Muscle layer of duodenum (tissue), 2 donors: ENCODE results near the gene OR8S1.
"Not testable (repeated sequence)": the region's sequence is repeated elsewhere in the genome, so short reads cannot be mapped to it uniquely, and the experiment has no call there.

Source experiments
- H3K27ac ChIP-seq: one replicate; pipeline ENCODE4 v1.7.0; 2013; ENCODE audit warnings: mild to moderate bottlenecking, low read length
- H3K27me3 ChIP-seq: one replicate; pipeline ENCODE4 v1.7.0; 2013; ENCODE audit warnings: low read depth, mild to moderate bottlenecking, control low read depth, low read length
- H3K36me3 ChIP-seq, 2 donors: one replicate each; pipeline ENCODE4 v1.7.0; 2013; ENCODE audit warnings: low read length in 2 of 2, control low read depth in 1 of 2, mild to moderate bottlenecking in 1 of 2; ENCODE audit not compliant: insufficient read depth in 2 of 2, control insufficient read depth in 1 of 2
- H3K4me1 ChIP-seq, 2 donors: one replicate each; pipeline ENCODE4 v1.7.0; 2013; ENCODE audit warnings: low read length in 2 of 2, mild to moderate bottlenecking in 2 of 2, control low read depth in 1 of 2, moderate library complexity in 1 of 2; ENCODE audit not compliant: insufficient read depth in 2 of 2, control insufficient read depth in 1 of 2
- H3K4me3 ChIP-seq, 2 donors: one replicate each; pipeline ENCODE4 v1.7.0; 2013; ENCODE audit warnings: low read length in 2 of 2, low read depth in 1 of 2, mild to moderate bottlenecking in 1 of 2
- H3K9me3 ChIP-seq, 2 donors: one replicate each; pipeline ENCODE4 v1.7.0; 2013; ENCODE audit warnings: low read length in 2 of 2, control low read depth in 1 of 2, mild to moderate bottlenecking in 1 of 2; ENCODE audit not compliant: control insufficient read depth in 1 of 2
- donor health status: healthy.

The OR8S1 gene

GRCh38 chr12:48525332-48525731 lies at the start of gene OR8S1:
Gene OR8S1, plus strand, starts transcription at chr12:48525632. Its CDS starts 0 bp downstream, at chr12:48525632.
- Histone ChIP-seq H3K4me1 (no peaks in the 10 kb centered on the region), H3K36me3 (no peaks in the 10 kb centered on the region), H3K4me3 (no peak within 1 kb of the TSS), H3K27ac (no peak within 1 kb of the TSS), H3K27me3 (no peaks in the 10 kb centered on the region), H3K9me3 (no peaks in the 10 kb centered on the region)

GRCh38 chr12:48482198-48482597 lies 43.2 kb upstream of the OR8S1 start, which contains the start of gene C12orf54:
Gene C12orf54, plus strand, starts transcription at chr12:48482498. Its CDS starts 799 bp downstream, at chr12:48483297.
- no peaks in the 10 kb centered on the region for H3K9me3 ChIP-seq
- no peak within 1 kb of the TSS for H3K4me3 ChIP-seq
- no peaks in the 10 kb centered on the region for H3K4me1 ChIP-seq
- H3K27me3 ChIP-seq = no peaks in the 10 kb centered on the region
- no peaks in the 10 kb centered on the region for H3K36me3 ChIP-seq
- H3K27ac ChIP-seq = no peak within 1 kb of the TSS

GRCh38 chr12:48482930-48483329 lies 42.5 kb upstream of the OR8S1 start:
- Histone ChIP-seq H3K27ac (no peak overlapping the region), H3K9me3 (no peaks in the 10 kb centered on the region), H3K36me3 (no peaks in the 10 kb centered on the region)

GRCh38 chr12:48486261-48486660 lies 39.2 kb upstream of the OR8S1 start:
- Histone ChIP-seq H3K27me3 (no peaks in the 10 kb centered on the region), H3K27ac (no peak overlapping the region), H3K4me3 (no peak overlapping the region), H3K4me1 (no peaks in the 10 kb centered on the region), H3K36me3 (no peaks in the 10 kb centered on the region), H3K9me3 (no peaks in the 10 kb centered on the region)

More at GRCh38 chr12:48482930-48483329, 42.5 kb upstream of the OR8S1 start:
- no peaks in the 10 kb centered on the region for H3K27me3 ChIP-seq
- no peak overlapping the region for H3K4me3 ChIP-seq
- H3K4me1 ChIP-seq = no peaks in the 10 kb centered on the region

- Histone ChIP-seq H3K27me3 (no peaks in the 10 kb centered on the region), H3K4me1 (no peaks in the 10 kb centered on the region), H3K27ac (no peak overlapping the region), H3K4me3 (no peak overlapping the region), H3K36me3 (no peaks in the 10 kb centered on the region), H3K9me3 (no peaks in the 10 kb centered on the region)
Measured at GRCh38 chr12:48486679-48487078, 38.8 kb upstream of the OR8S1 start.

GRCh38 chr12:48489012-48489411 lies 36.4 kb upstream of the OR8S1 start:
- Histone ChIP-seq H3K4me1 (no peaks in the 10 kb centered on the region), H3K4me3 (no peak overlapping the region), H3K27me3 (no peaks in the 10 kb centered on the region), H3K27ac (no peak overlapping the region), H3K9me3 (no peaks in the 10 kb centered on the region), H3K36me3 (no peaks in the 10 kb centered on the region)

- not testable (repeated sequence) for H3K4me3 ChIP-seq, H3K9me3 ChIP-seq, H3K27me3 ChIP-seq, H3K36me3 ChIP-seq, H3K27ac ChIP-seq, H3K4me1 ChIP-seq
Measured at GRCh38 chr12:48489456-48489855, 36.0 kb upstream of the OR8S1 start.

GRCh38 chr12:48500281-48500680 lies 25.2 kb upstream of the OR8S1 start:
- not testable (repeated sequence) for H3K4me1 ChIP-seq, H3K9me3 ChIP-seq, H3K4me3 ChIP-seq, H3K27ac ChIP-seq, H3K36me3 ChIP-seq, H3K27me3 ChIP-seq

- not testable (repeated sequence) for H3K27me3 ChIP-seq, H3K27ac ChIP-seq, H3K9me3 ChIP-seq, H3K36me3 ChIP-seq, H3K4me1 ChIP-seq, H3K4me3 ChIP-seq
Measured at GRCh38 chr12:48506836-48507235, 18.6 kb upstream of the OR8S1 start.

- Histone ChIP-seq H3K27me3 (no peaks in the 10 kb centered on the region), H3K36me3 (no peaks in the 10 kb centered on the region), H3K4me1 (no peaks in the 10 kb centered on the region), H3K9me3 (peaks cover 0 to 3% of the 10 kb centered on the region in 2 donors), H3K27ac (no peak overlapping the region), H3K4me3 (no peak overlapping the region)
Measured at GRCh38 chr12:48508987-48509386, 16.4 kb upstream of the OR8S1 start.

GRCh38 chr12:48510111-48510510 lies 15.3 kb upstream of the OR8S1 start:
- Histone ChIP-seq H3K4me3 (no peak overlapping the region), H3K4me1 (no peaks in the 10 kb centered on the region), H3K9me3 (peaks cover 0 to 3% of the 10 kb centered on the region in 2 donors), H3K36me3 (no peaks in the 10 kb centered on the region), H3K27ac (no peak overlapping the region), H3K27me3 (no peaks in the 10 kb centered on the region)

GRCh38 chr12:48512855-48513254 lies 12.6 kb upstream of the OR8S1 start:
- H3K4me1 ChIP-seq = no peaks in the 10 kb centered on the region
- no peaks in the 10 kb centered on the region for H3K27me3 ChIP-seq
- H3K27ac ChIP-seq = no peak overlapping the region
- H3K36me3 ChIP-seq = no peaks in the 10 kb centered on the region
- H3K4me3 ChIP-seq = no peak overlapping the region
- H3K9me3 ChIP-seq = peaks cover 0 to 3% of the 10 kb centered on the region in 2 donors
